ENCODE data around the gene KAT8. TPM values are rescaled to one million over a fixed set of nuclear protein-coding genes. Genes with fewer than 3 reads are reported as not detected.

The KAT8 gene
- total RNA-seq, 1 experiment from 2014 or later, result 35.1 TPM

GRCh38 chr16:31084584-31085302, 32.7 kb upstream of the KAT8 start:
- intact Hi-C loops (cut with micrococcal nuclease), result no loop called here
- H3K9ac ChIP-seq (ENCODE audit: low read length), result no peak overlapping the region
- H3K79me2 ChIP-seq (ENCODE audit: low read length), result no peaks in the 10 kb centered on the region
- ATAC-seq (no peak), DNase-seq (no peak)
- no peak overlapping the region for H3K4me3 ChIP-seq (ENCODE audit: low read length)
- TF ChIP-seq CTCF (conservative IDR thresholded peaks at IDR 0.05; ENCODE audit: low read depth, low read length) (no peak), EZH2 (IDR thresholded peaks at IDR 0.05; ENCODE audit: low read length, unreplicated experiment) (no peak), EZH2phosphoT487 (IDR thresholded peaks at IDR 0.05; ENCODE audit: borderline replicate concordance, low read length) (no peak)
- H3K9me2 ChIP-seq (replicated peaks; ENCODE audit: low read length), result no peaks in the 10 kb centered on the region
- no peaks in the 10 kb centered on the region for H3K4me1 ChIP-seq (ENCODE audit: insufficient read depth, low read length)
- POLR2A ChIA-PET (ENCODE audit: unreplicated experiment), result no interaction called here
- H3K4me2 ChIP-seq (ENCODE audit: low read length), result no peak overlapping the region
- H4K20me1 ChIP-seq (ENCODE audit: low read length), result no peaks in the 10 kb centered on the region
- BruUV-seq (replicated peaks), result no TSS peak
- H3K36me3 ChIP-seq (ENCODE audit: low read depth, low read length), result no peaks in the 10 kb centered on the region
- no peaks in the 10 kb centered on the region for H3F3A ChIP-seq (ENCODE audit: low read length, unreplicated experiment)
- CTCF ChIA-PET, result no interaction called here
- no peaks in the 10 kb centered on the region for H3K9me3 ChIP-seq (ENCODE audit: low read length)
- no peak overlapping the region for H3K27ac ChIP-seq (ENCODE audit: low read length)
- no peak overlapping the region for H2AFZ ChIP-seq (ENCODE audit: low read length)
- no peaks in the 10 kb centered on the region for H3K27me3 ChIP-seq (ENCODE audit: low read length)

- H3K9me2 ChIP-seq (replicated peaks; ENCODE audit: low read length), result no peaks in the 10 kb centered on the region
- H3K79me2 ChIP-seq (ENCODE audit: low read length), result no peaks in the 10 kb centered on the region
- no peaks in the 10 kb centered on the region for H3K27me3 ChIP-seq (ENCODE audit: low read length)
- no peak overlapping the region for H2AFZ ChIP-seq (ENCODE audit: low read length)
- ChIA-PET POLR2A (ENCODE audit: unreplicated experiment) (no interaction called here), CTCF (no interaction called here)
- H3K27ac ChIP-seq (ENCODE audit: low read length), result no peak overlapping the region
- no peaks in the 10 kb centered on the region for H3F3A ChIP-seq (ENCODE audit: low read length, unreplicated experiment)
- no peaks in the 10 kb centered on the region for H4K20me1 ChIP-seq (ENCODE audit: low read length)
- no peaks in the 10 kb centered on the region for H3K4me1 ChIP-seq (ENCODE audit: insufficient read depth, low read length)
- no peak for TF ChIP-seq EZH2 (IDR thresholded peaks at IDR 0.05; ENCODE audit: low read length, unreplicated experiment)
- no peak for TF ChIP-seq CTCF (conservative IDR thresholded peaks at IDR 0.05; ENCODE audit: low read depth, low read length)
- no peak for TF ChIP-seq EZH2phosphoT487 (IDR thresholded peaks at IDR 0.05; ENCODE audit: borderline replicate concordance, low read length)
- H3K4me3 ChIP-seq (ENCODE audit: low read length), result no peak overlapping the region
- H3K36me3 ChIP-seq (ENCODE audit: low read depth, low read length), result no peaks in the 10 kb centered on the region
- H3K4me2 ChIP-seq (ENCODE audit: low read length), result no peak overlapping the region
- intact Hi-C loops (cut with micrococcal nuclease), result no loop called here
- ATAC-seq (no peak), DNase-seq (no peak)
- H3K9me3 ChIP-seq (ENCODE audit: low read length), result no peaks in the 10 kb centered on the region
- H3K9ac ChIP-seq (ENCODE audit: low read length), result no peak overlapping the region
- no TSS peak for BruUV-seq (replicated peaks)
Observed at GRCh38 chr16:31085411-31085810, 32.1 kb upstream of the KAT8 start.

- no peaks in the 10 kb centered on the region for H3K9me2 ChIP-seq (replicated peaks; ENCODE audit: low read length)
- H3K9me3 ChIP-seq (ENCODE audit: low read length), result no peaks in the 10 kb centered on the region
- ChIA-PET POLR2A (ENCODE audit: unreplicated experiment) (no interaction called here), CTCF (interaction anchor here (0.6 kb wide), 1 partner anchor 157 kb away, joined by 3 read pairs; no protein-coding TSS in a partner anchor)
- no peaks in the 10 kb centered on the region for H3F3A ChIP-seq (ENCODE audit: low read length, unreplicated experiment)
- no peak overlapping the region for H2AFZ ChIP-seq (ENCODE audit: low read length)
- no TSS peak for BruUV-seq (replicated peaks)
- TF ChIP-seq EZH2 (IDR thresholded peaks at IDR 0.05; ENCODE audit: low read length, unreplicated experiment) (no peak), CTCF (conservative IDR thresholded peaks at IDR 0.05; ENCODE audit: low read depth, low read length) (no peak), EZH2phosphoT487 (IDR thresholded peaks at IDR 0.05; ENCODE audit: borderline replicate concordance, low read length) (no peak)
- no peaks in the 10 kb centered on the region for H4K20me1 ChIP-seq (ENCODE audit: low read length)
- H3K27me3 ChIP-seq (ENCODE audit: low read length), result no peaks in the 10 kb centered on the region
- no peak for DNase-seq
- intact Hi-C loops (cut with micrococcal nuclease), result no loop called here
- H3K4me2 ChIP-seq (ENCODE audit: low read length), result no peak overlapping the region
- no peaks in the 10 kb centered on the region for H3K4me1 ChIP-seq (ENCODE audit: insufficient read depth, low read length)
- H3K4me3 ChIP-seq (ENCODE audit: low read length), result no peak overlapping the region
- H3K27ac ChIP-seq (ENCODE audit: low read length), result no peak overlapping the region
- no peaks in the 10 kb centered on the region; the same call in 1 of the 2 replicates for H3K36me3 ChIP-seq (ENCODE audit: low read depth, low read length)
- no peak for ATAC-seq
- no peak overlapping the region for H3K9ac ChIP-seq (ENCODE audit: low read length)
- no peaks in the 10 kb centered on the region; the same call in 1 of the 2 replicates for H3K79me2 ChIP-seq (ENCODE audit: low read length)
Observed at GRCh38 chr16:31085873-31086628, 31.4 kb upstream of the KAT8 start.

Measured in PC-3 (cell line).